Measurements from ENCODE around the gene FILIP1L.
"Not testable (repeated sequence)": the region's sequence is repeated elsewhere in the genome, so short reads cannot be mapped to it uniquely, and the experiment has no call there.

Gene FILIP1L

GRCh38 chr3:99843590-99844258, 270.6 kb downstream of the FILIP1L start:
- no peaks in the 10 kb centered on the region for H3K9me3 ChIP-seq (ENCODE audit: control insufficient read depth in 2 of 2, low read length in 2 of 2)
- H3K9ac ChIP-seq (ENCODE audit: low read length in 2 of 2), result peak overlapping the region; percentile 52 to 65
- H3K27me3 ChIP-seq (ENCODE audit: control insufficient read depth in 1 of 2, insufficient read depth in 2 of 2, low read length in 2 of 2), result no peaks in the 10 kb centered on the region
- peak overlapping the region; percentile 52 to 56 for H3K4me3 ChIP-seq (ENCODE audit: low read length in 2 of 2)
- peak overlapping the region; percentile 46 for H3K27ac ChIP-seq (ENCODE audit: low read length)
- H3K4me1 ChIP-seq (ENCODE audit: control insufficient read depth, insufficient read depth, low read length), result peaks cover 19% of the 10 kb centered on the region
- H3K36me3 ChIP-seq (ENCODE audit: control insufficient read depth in 2 of 2, insufficient read depth in 2 of 2, low read length in 2 of 2), result peaks cover 4 to 6% of the 10 kb centered on the region in 2 donors

- H3K9ac ChIP-seq (ENCODE audit: low read length in 2 of 2), result peak overlapping the region; percentile 30 to 65
These were observed 271.3 kb downstream of the FILIP1L start for GRCh38 chr3:99842826-99843589.

GRCh38 chr3:99841949-99842348, 272.4 kb downstream of the FILIP1L start:
- H3K27me3 ChIP-seq (ENCODE audit: control insufficient read depth in 1 of 2, insufficient read depth in 2 of 2, low read length in 2 of 2); H3K4me3 ChIP-seq (ENCODE audit: low read length in 2 of 2): not testable (repeated sequence)

More at GRCh38 chr3:99842826-99843589, 271.3 kb downstream of the FILIP1L start:
- Histone ChIP-seq H3K36me3 (ENCODE audit: control insufficient read depth in 2 of 2, insufficient read depth in 2 of 2, low read length in 2 of 2) (no peaks in the 10 kb centered on the region), H3K4me1 (ENCODE audit: control insufficient read depth, insufficient read depth, low read length) (peaks cover 15% of the 10 kb centered on the region), H3K27ac (ENCODE audit: low read length) (peak overlapping the region; percentile 46), H3K27me3 (ENCODE audit: control insufficient read depth in 1 of 2, insufficient read depth in 2 of 2, low read length in 2 of 2) (no peaks in the 10 kb centered on the region), H3K4me3 (ENCODE audit: low read length in 2 of 2) (peak overlapping the region in 1 of 2 donors; percentile 56), H3K9me3 (ENCODE audit: control insufficient read depth in 2 of 2, low read length in 2 of 2) (no peaks in the 10 kb centered on the region)

GRCh38 chr3:99839613-99840012, 274.7 kb downstream of the FILIP1L start:
- Histone ChIP-seq H3K4me1 (ENCODE audit: control insufficient read depth, insufficient read depth, low read length) (peaks cover 15% of the 10 kb centered on the region), H3K4me3 (ENCODE audit: low read length in 2 of 2) (no peak overlapping the region), H3K27ac (ENCODE audit: low read length) (no peak overlapping the region), H3K36me3 (ENCODE audit: control insufficient read depth in 2 of 2, insufficient read depth in 2 of 2, low read length in 2 of 2) (no peaks in the 10 kb centered on the region), H3K27me3 (ENCODE audit: control insufficient read depth in 1 of 2, insufficient read depth in 2 of 2, low read length in 2 of 2) (no peaks in the 10 kb centered on the region), H3K9me3 (ENCODE audit: control insufficient read depth in 2 of 2, low read length in 2 of 2) (no peaks in the 10 kb centered on the region), H3K9ac (ENCODE audit: low read length in 2 of 2) (no peak overlapping the region)

More at GRCh38 chr3:99841949-99842348, 272.4 kb downstream of the FILIP1L start:
- not testable (repeated sequence) for H3K9me3 ChIP-seq (ENCODE audit: control insufficient read depth in 2 of 2, low read length in 2 of 2); H3K36me3 ChIP-seq (ENCODE audit: control insufficient read depth in 2 of 2, insufficient read depth in 2 of 2, low read length in 2 of 2); H3K27ac ChIP-seq (ENCODE audit: low read length); H3K9ac ChIP-seq (ENCODE audit: low read length in 2 of 2)
- H3K4me1 ChIP-seq (ENCODE audit: control insufficient read depth, insufficient read depth, low read length), result peaks cover 15% of the 10 kb centered on the region

DNA sequence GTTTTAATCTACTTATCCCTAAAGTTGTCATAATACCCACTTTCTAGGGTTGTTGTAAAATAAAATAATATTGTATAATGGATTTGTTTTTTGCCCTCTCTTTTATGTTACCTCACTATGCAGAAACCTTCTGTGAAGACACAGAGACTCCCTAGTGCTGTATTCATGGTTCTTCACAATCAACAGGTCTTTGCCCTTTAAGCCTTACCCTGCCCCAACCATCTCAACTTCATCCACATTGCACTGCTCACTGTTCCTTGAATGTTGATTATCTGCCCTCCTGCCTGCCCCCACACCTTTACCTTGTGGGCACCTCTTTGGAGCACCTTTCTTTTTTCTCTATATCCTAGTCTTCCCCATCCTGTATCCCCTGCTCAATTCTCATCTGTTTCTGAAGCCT, 275.5 kb downstream of the FILIP1L start:
- Histone ChIP-seq H3K9ac (ENCODE audit: low read length in 2 of 2) (no peak overlapping the region), H3K4me1 (ENCODE audit: control insufficient read depth, insufficient read depth, low read length) (peaks cover 9% of the 10 kb centered on the region), H3K9me3 (ENCODE audit: control insufficient read depth in 2 of 2, low read length in 2 of 2) (no peaks in the 10 kb centered on the region), H3K27ac (ENCODE audit: low read length) (no peak overlapping the region), H3K27me3 (ENCODE audit: control insufficient read depth in 1 of 2, insufficient read depth in 2 of 2, low read length in 2 of 2) (no peaks in the 10 kb centered on the region), H3K4me3 (ENCODE audit: low read length in 2 of 2) (no peak overlapping the region), H3K36me3 (ENCODE audit: control insufficient read depth in 2 of 2, insufficient read depth in 2 of 2, low read length in 2 of 2) (no peaks in the 10 kb centered on the region)

- Histone ChIP-seq H3K4me1 (ENCODE audit: control insufficient read depth, insufficient read depth, low read length) (no peaks in the 10 kb centered on the region), H3K27me3 (ENCODE audit: control insufficient read depth in 1 of 2, insufficient read depth in 2 of 2, low read length in 2 of 2) (no peaks in the 10 kb centered on the region), H3K4me3 (ENCODE audit: low read length in 2 of 2) (no peak overlapping the region), H3K9me3 (ENCODE audit: control insufficient read depth in 2 of 2, low read length in 2 of 2) (no peaks in the 10 kb centered on the region), H3K36me3 (ENCODE audit: control insufficient read depth in 2 of 2, insufficient read depth in 2 of 2, low read length in 2 of 2) (no peaks in the 10 kb centered on the region), H3K27ac (ENCODE audit: low read length) (no peak overlapping the region), H3K9ac (ENCODE audit: low read length in 2 of 2) (no peak overlapping the region)
These were observed 276.6 kb downstream of the FILIP1L start for GRCh38 chr3:99837715-99838114.

DNA sequence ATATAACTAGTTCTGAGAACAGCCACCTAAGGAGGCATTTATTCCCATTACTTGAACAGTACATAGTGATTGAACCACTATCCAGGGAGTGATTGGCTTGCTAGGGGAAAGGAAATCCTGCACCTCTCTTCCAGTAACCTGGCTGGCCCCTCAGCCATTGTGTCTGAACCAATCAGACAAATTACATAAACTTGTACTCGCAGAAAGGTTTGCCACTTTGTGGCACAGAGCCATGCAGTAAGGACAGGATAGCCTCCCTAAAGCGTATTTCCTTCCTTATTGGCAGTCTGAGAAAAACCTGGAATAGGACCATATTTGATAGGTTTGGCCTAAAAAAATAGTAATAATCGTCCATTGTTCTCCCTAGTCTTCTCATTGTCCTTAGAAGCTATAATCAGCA, 277.6 kb downstream of the FILIP1L start:
- Histone ChIP-seq H3K4me3 (ENCODE audit: low read length in 2 of 2) (no peak overlapping the region), H3K36me3 (ENCODE audit: control insufficient read depth in 2 of 2, insufficient read depth in 2 of 2, low read length in 2 of 2) (no peaks in the 10 kb centered on the region), H3K4me1 (ENCODE audit: control insufficient read depth, insufficient read depth, low read length) (no peaks in the 10 kb centered on the region), H3K9ac (ENCODE audit: low read length in 2 of 2) (no peak overlapping the region), H3K27ac (ENCODE audit: low read length) (no peak overlapping the region), H3K9me3 (ENCODE audit: control insufficient read depth in 2 of 2, low read length in 2 of 2) (no peaks in the 10 kb centered on the region), H3K27me3 (ENCODE audit: control insufficient read depth in 1 of 2, insufficient read depth in 2 of 2, low read length in 2 of 2) (no peaks in the 10 kb centered on the region)

- Histone ChIP-seq H3K27ac (ENCODE audit: low read length) (no peak overlapping the region), H3K4me1 (ENCODE audit: control insufficient read depth, insufficient read depth, low read length) (no peaks in the 10 kb centered on the region), H3K9me3 (ENCODE audit: control insufficient read depth in 2 of 2, low read length in 2 of 2) (no peaks in the 10 kb centered on the region)
These were observed 279.9 kb downstream of the FILIP1L start for GRCh38 chr3:99834211-99834957.

DNA sequence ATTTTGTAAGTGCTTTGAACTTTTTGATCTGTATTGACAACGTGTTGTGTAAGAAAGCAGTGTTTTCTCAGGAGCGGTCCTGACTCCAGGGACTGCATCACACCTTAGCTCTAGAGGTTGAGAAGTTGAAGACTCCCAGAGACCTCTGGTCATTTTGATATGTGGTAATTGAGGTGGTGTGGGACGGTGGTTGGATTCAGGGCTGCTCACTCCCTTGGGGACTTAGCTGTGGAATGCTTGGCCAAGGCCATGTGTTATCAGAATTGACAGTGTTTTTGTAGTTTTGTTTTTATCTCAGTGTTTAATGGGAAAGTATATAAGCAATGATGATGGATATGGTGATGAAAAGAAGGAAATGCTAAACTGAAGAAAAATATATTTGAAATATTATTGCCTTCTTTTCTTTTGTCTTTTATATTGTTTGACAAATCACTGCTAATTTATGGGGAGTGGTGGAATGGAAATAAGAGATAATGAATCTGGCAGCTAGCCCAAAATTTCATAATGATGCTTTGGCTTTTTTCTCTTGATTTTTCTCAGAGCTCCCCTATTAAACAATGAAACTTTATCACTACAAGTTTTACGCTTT, 280.6 kb downstream of the FILIP1L start:
- Histone ChIP-seq H3K27me3 (ENCODE audit: control insufficient read depth in 1 of 2, insufficient read depth in 2 of 2, low read length in 2 of 2) (no peaks in the 10 kb centered on the region), H3K27ac (ENCODE audit: low read length) (no peak overlapping the region)

More at GRCh38 chr3:99834211-99834957, 279.9 kb downstream of the FILIP1L start:
- no peak overlapping the region for H3K9ac ChIP-seq (ENCODE audit: low read length in 2 of 2)
- H3K27me3 ChIP-seq (ENCODE audit: control insufficient read depth in 1 of 2, insufficient read depth in 2 of 2, low read length in 2 of 2), result no peaks in the 10 kb centered on the region
- no peak overlapping the region for H3K4me3 ChIP-seq (ENCODE audit: low read length in 2 of 2)
- no peaks in the 10 kb centered on the region for H3K36me3 ChIP-seq (ENCODE audit: control insufficient read depth in 2 of 2, insufficient read depth in 2 of 2, low read length in 2 of 2)

DNA sequence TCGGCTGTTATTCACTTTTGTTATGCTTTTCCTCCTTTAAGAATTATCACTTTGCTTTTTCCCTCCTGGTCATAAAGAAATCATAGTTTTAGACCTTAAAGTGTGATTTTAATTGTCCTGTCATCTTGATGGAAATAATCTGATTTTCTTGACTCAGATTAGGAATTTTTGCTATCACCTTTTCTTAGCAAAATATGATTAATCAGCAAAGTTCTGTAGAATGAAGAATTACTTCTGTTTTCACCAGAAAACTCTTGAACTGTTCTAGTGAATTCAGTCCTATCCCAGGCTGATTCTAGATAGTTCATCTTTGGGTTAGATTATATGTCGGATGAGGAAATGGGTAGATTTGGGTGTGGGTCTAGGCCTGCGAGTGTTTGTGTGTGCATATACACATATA, 284.5 kb downstream of the FILIP1L start:
- H3K27ac ChIP-seq (ENCODE audit: low read length), result no peak overlapping the region
- no peak overlapping the region for H3K4me3 ChIP-seq (ENCODE audit: low read length in 2 of 2)
- no peak overlapping the region for H3K9ac ChIP-seq (ENCODE audit: low read length in 2 of 2)
- no peaks in the 10 kb centered on the region for H3K9me3 ChIP-seq (ENCODE audit: control insufficient read depth in 2 of 2, low read length in 2 of 2)
- no peaks in the 10 kb centered on the region for H3K4me1 ChIP-seq (ENCODE audit: control insufficient read depth, insufficient read depth, low read length)
- no peaks in the 10 kb centered on the region for H3K27me3 ChIP-seq (ENCODE audit: control insufficient read depth in 1 of 2, insufficient read depth in 2 of 2, low read length in 2 of 2)
- H3K36me3 ChIP-seq (ENCODE audit: control insufficient read depth in 2 of 2, insufficient read depth in 2 of 2, low read length in 2 of 2), result no peaks in the 10 kb centered on the region

More for the DNA sequence above, 280.6 kb downstream of the FILIP1L start:
- Histone ChIP-seq H3K36me3 (ENCODE audit: control insufficient read depth in 2 of 2, insufficient read depth in 2 of 2, low read length in 2 of 2) (no peaks in the 10 kb centered on the region), H3K4me3 (ENCODE audit: low read length in 2 of 2) (no peak overlapping the region), H3K9ac (ENCODE audit: low read length in 2 of 2) (no peak overlapping the region), H3K4me1 (ENCODE audit: control insufficient read depth, insufficient read depth, low read length) (no peaks in the 10 kb centered on the region), H3K9me3 (ENCODE audit: control insufficient read depth in 2 of 2, low read length in 2 of 2) (no peaks in the 10 kb centered on the region)
